ENCODE results near the gene SDCBP2.
"Not testable (repeated sequence)": the region's sequence is repeated elsewhere in the genome, so short reads cannot be mapped to it uniquely, and the experiment has no call there.

Gene SDCBP2

GRCh38 chr20:1360094-1360846, 31.3 kb upstream of the SDCBP2 start:
- in situ Hi-C loops (cut with MboI; ENCODE audit: low sequenced_read_pairs), result no loop called here

- in situ Hi-C loops (cut with MboI; ENCODE audit: low sequenced_read_pairs), result no loop called here
Observed at GRCh38 chr20:1357921-1358671, 29.2 kb upstream of the SDCBP2 start.

- in situ Hi-C loops (cut with MboI; ENCODE audit: low sequenced_read_pairs), result no loop called here
Observed at GRCh38 chr20:1353956-1354355, 25.0 kb upstream of the SDCBP2 start.

- in situ Hi-C loops (cut with MboI; ENCODE audit: low sequenced_read_pairs), result no loop called here
Observed at GRCh38 chr20:1346315-1346969, 17.5 kb upstream of the SDCBP2 start.

- in situ Hi-C loops (cut with MboI; ENCODE audit: low sequenced_read_pairs), result no loop called here
Observed at GRCh38 chr20:1345756-1346093, 16.8 kb upstream of the SDCBP2 start.

- in situ Hi-C loops (cut with MboI; ENCODE audit: low sequenced_read_pairs), result no loop called here
Observed at GRCh38 chr20:1345030-1345755, 16.3 kb upstream of the SDCBP2 start.

- in situ Hi-C loops (cut with MboI; ENCODE audit: low sequenced_read_pairs), result not testable (repeated sequence)
Observed at GRCh38 chr20:1343446-1344124, 14.6 kb upstream of the SDCBP2 start.

GRCh38 chr20:1341561-1342265, 12.8 kb upstream of the SDCBP2 start:
- in situ Hi-C loops (cut with MboI; ENCODE audit: low sequenced_read_pairs), result no loop called here

GRCh38 chr20:1338801-1339200, 9.9 kb upstream of the SDCBP2 start:
- in situ Hi-C loops (cut with MboI; ENCODE audit: low sequenced_read_pairs), result no loop called here

- in situ Hi-C loops (cut with MboI; ENCODE audit: low sequenced_read_pairs), result no loop called here
Observed at GRCh38 chr20:1338096-1338495, 9.2 kb upstream of the SDCBP2 start.

GRCh38 chr20:1337441-1337840, 8.5 kb upstream of the SDCBP2 start:
- in situ Hi-C loops (cut with MboI; ENCODE audit: low sequenced_read_pairs), result no loop called here

- in situ Hi-C loops (cut with MboI; ENCODE audit: low sequenced_read_pairs), result no loop called here
Observed at GRCh38 chr20:1336699-1337367, 7.9 kb upstream of the SDCBP2 start.

GRCh38 chr20:1335961-1336698, 7.2 kb upstream of the SDCBP2 start:
- in situ Hi-C loops (cut with MboI; ENCODE audit: low sequenced_read_pairs), result no loop called here

- in situ Hi-C loops (cut with MboI; ENCODE audit: low sequenced_read_pairs), result no loop called here
Observed at GRCh38 chr20:1334761-1335160, 5.8 kb upstream of the SDCBP2 start.

- in situ Hi-C loops (cut with MboI; ENCODE audit: low sequenced_read_pairs), result no loop called here
Observed at GRCh38 chr20:1334370-1334731, 5.4 kb upstream of the SDCBP2 start.

GRCh38 chr20:1333462-1334369, 4.8 kb upstream of the SDCBP2 start:
- in situ Hi-C loops (cut with MboI; ENCODE audit: low sequenced_read_pairs), result no loop called here

- in situ Hi-C loops (cut with MboI; ENCODE audit: low sequenced_read_pairs), result no loop called here
Observed at GRCh38 chr20:1332749-1333300, 3.9 kb upstream of the SDCBP2 start.
